PC-9 (cell line): ENCODE measurements around the gene THOC6. TPM values are rescaled to one million over a fixed set of nuclear protein-coding genes. Genes with fewer than 3 reads are reported as not detected.
"Not testable (repeated sequence)": the region's sequence is repeated elsewhere in the genome, so short reads cannot be mapped to it uniquely, and the experiment has no call there.

Experiments used
- BruUV-seq: library from RNA; stranded (reverse); fragments of 400-500 nt; replicated peaks from 2 replicates; lab custom pipeline; 2021; lab: Mats Ljungman, UMichigan
- CTCF ChIA-PET: fragments of 300-600 bp; sonication (Branson Sonifier 250); formaldehyde crosslinking; loops from one replicate; lab custom pipeline; 2022; ENCODE audit warnings: antibody characterized with exemption; lab: Charles Lee
- POLR2A ChIA-PET: fragments of 300-600 bp; sonication (Branson Sonifier 250); formaldehyde crosslinking; loops from one replicate; lab custom pipeline; 2022; ENCODE audit warnings: antibody characterized with exemption; ENCODE audit not compliant: unreplicated experiment; lab: Charles Lee
- DNase-seq, 2 experiments: peaks; one replicate each; pipeline versions ENCODE4 v3.0.0 to v3.0.0-alpha.2; 2015 to 2022; ENCODE audit warnings: mixed read lengths in 1 of 2
- H2AFZ ChIP-seq: fragments of 200-600 bp; sonication (generic); 2 replicates; pipeline ENCODE4 v1.8.1; 2017; ENCODE audit warnings: antibody characterized with exemption
- H3F3A ChIP-seq: fragments of 200-600 bp; sonication (generic); 2 replicates; pipeline ENCODE4 v1.8.1; 2017; ENCODE audit warnings: antibody characterized with exemption, mild to moderate bottlenecking, low read depth; ENCODE audit not compliant: insufficient read depth
- H3K27ac ChIP-seq: fragments of 200-600 bp; sonication (generic); 2 replicates; pipeline ENCODE4 v1.6.1; 2016; ENCODE audit warnings: mixed run types
- H3K27me3 ChIP-seq: fragments of 200-600 bp; sonication (generic); 2 replicates; pipeline ENCODE4 v1.6.1; 2016; ENCODE audit warnings: low read depth, mixed run types; ENCODE audit not compliant: insufficient read depth
- H3K36me3 ChIP-seq: fragments of 200-600 bp; sonication (generic); 2 replicates; pipeline ENCODE4 v1.6.1; 2016; ENCODE audit warnings: low read depth, mixed run types
- H3K4me1 ChIP-seq: fragments of 200-600 bp; sonication (generic); replicated peaks from 2 replicates; pipeline ENCODE4 v1.6.1; 2016; ENCODE audit warnings: mixed run types; ENCODE audit not compliant: insufficient read depth
- H3K4me2 ChIP-seq: fragments of 200-600 bp; sonication (generic); 2 replicates; pipeline ENCODE4 v1.6.1; 2017; ENCODE audit warnings: mixed run types
- H3K4me3 ChIP-seq: fragments of 200-600 bp; sonication (generic); 2 replicates; pipeline ENCODE4 v1.6.1; 2016; ENCODE audit warnings: mixed run types
- H3K79me2 ChIP-seq: fragments of 200-600 bp; sonication (generic); 2 replicates; pipeline ENCODE4 v1.6.1; 2017; ENCODE audit warnings: low read depth, mixed run types
- H3K9me2 ChIP-seq: fragments of 200-600 bp; sonication (generic); 2 replicates; pipeline ENCODE4 v1.8.1; 2017; ENCODE audit warnings: mild to moderate bottlenecking; ENCODE audit not compliant: insufficient read depth
- H3K9me3 ChIP-seq: fragments of 200-600 bp; sonication (generic); 2 replicates; pipeline ENCODE4 v1.8.1; 2016; ENCODE audit warnings: low read depth; ENCODE audit not compliant: insufficient read depth
- H4K20me1 ChIP-seq: fragments of 200-600 bp; sonication (generic); 2 replicates; pipeline ENCODE4 v1.8.1; 2017; ENCODE audit not compliant: insufficient read depth
- CTCF ChIP-seq: fragments of 200-600 bp; sonication (generic); conservative IDR thresholded peaks from 2 replicates; pipeline ENCODE4 v1.6.1; 2017; ENCODE audit warnings: mixed run types, antibody characterized with exemption, mild to moderate bottlenecking, moderate library complexity
- EZH2 ChIP-seq: fragments of 200-600 bp; sonication (generic); IDR thresholded peaks from 2 replicates; pipeline ENCODE4 v1.8.0; 2017; ENCODE audit warnings: antibody characterized with exemption, low read depth
- intact Hi-C: fragments of 100-400 bp; cut with micrococcal nuclease; formaldehyde crosslinking; loops from one replicate; pipeline ENCODE4 v1.10.0; 2022; ENCODE audit not compliant: unreplicated experiment
- total RNA-seq: library from RNA; stranded (reverse); gene quantifications from 2 replicates; pipeline ENCODE4 v1.2.3, GENCODE V29; 2021

THOC6 gene
- total RNA-seq, 1 experiment from 2014 or later: 69.9 TPM

DNA sequence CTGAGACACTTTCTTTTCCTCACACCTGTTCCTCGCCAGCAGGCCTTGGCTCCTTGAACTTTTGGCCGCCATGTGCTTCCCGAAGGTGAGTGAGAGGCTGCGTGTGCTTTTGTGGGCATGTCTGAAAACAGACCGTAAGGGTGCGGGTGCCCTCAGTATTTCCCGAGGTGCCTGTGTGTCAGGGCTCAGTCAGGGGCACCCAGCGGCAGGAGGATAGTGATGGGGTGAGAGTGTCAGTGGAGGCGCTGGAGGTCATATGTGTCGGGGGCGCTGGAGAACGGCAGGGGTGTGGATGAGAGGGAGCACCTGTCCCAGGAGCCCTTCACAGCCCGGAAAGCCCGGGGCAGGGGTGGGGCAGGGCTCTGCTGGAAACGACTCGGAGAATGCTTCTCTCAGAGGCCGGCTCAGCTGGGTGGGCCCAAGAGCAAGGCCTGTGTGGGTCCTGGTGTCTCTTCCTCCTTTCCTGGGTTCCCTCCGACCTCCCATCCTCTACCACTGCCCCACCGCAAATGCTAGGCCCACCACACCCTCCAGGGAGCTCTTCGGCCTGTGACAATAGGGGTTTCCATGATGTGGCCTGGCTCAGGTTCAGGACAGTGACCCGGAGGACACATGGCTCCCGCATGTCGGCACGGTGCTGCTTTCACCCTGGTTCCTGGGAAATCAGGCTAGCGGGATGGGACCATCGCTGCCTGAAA lies 42.1 kb downstream of the THOC6 start:
- no peaks in the 10 kb centered on the region for H4K20me1 ChIP-seq
- no peak overlapping the region for H3K4me2 ChIP-seq
- H3K36me3 ChIP-seq: no peaks in the 10 kb centered on the region
- BruUV-seq: no TSS peak
- H2AFZ ChIP-seq: no peak overlapping the region
- H3K4me1 ChIP-seq: peaks cover 12% of the 10 kb centered on the region
- CTCF ChIA-PET: no interaction called here
- intact Hi-C loops: no loop called here
- no peaks in the 10 kb centered on the region for H3K9me2 ChIP-seq
- H3K79me2 ChIP-seq: no peaks in the 10 kb centered on the region
- TF ChIP-seq CTCF: no peak
- TF ChIP-seq EZH2: no peak
- no peaks in the 10 kb centered on the region for H3F3A ChIP-seq
- no peak for DNase-seq
- no peaks in the 10 kb centered on the region for H3K9me3 ChIP-seq
- POLR2A ChIA-PET: no interaction called here
- H3K4me3 ChIP-seq: no peak overlapping the region
- no peaks in the 10 kb centered on the region for H3K27me3 ChIP-seq
- H3K27ac ChIP-seq: no peak overlapping the region

DNA sequence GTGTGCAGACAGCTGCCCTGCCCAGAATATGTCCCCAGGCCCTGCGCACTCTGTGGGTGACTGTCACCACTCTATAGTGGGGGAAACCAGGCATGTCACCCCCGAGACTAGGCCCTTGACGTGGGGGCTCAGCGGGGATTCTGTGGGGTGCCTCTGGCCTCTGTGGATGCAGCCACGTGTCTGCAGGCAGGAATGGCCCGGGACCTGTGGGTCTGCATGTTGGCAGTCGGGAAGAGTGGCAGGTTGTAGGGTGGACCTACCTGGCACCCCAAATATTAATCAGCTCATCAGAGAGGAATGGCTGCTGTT lies 42.6 kb downstream of the THOC6 start:
- no peaks in the 10 kb centered on the region for H4K20me1 ChIP-seq
- ChIA-PET POLR2A (no interaction called here), CTCF (no interaction called here)
- no peak overlapping the region for H3K4me3 ChIP-seq
- DNase-seq: no peak
- TF ChIP-seq CTCF (no peak), EZH2 (no peak)
- no peaks in the 10 kb centered on the region for H3F3A ChIP-seq
- no TSS peak for BruUV-seq
- no peaks in the 10 kb centered on the region for H3K79me2 ChIP-seq
- H3K9me3 ChIP-seq: no peaks in the 10 kb centered on the region
- no peak overlapping the region for H3K27ac ChIP-seq
- H3K4me2 ChIP-seq: no peak overlapping the region
- no peaks in the 10 kb centered on the region for H3K27me3 ChIP-seq
- no peak overlapping the region for H2AFZ ChIP-seq
- H3K4me1 ChIP-seq: peaks cover 12% of the 10 kb centered on the region
- no peaks in the 10 kb centered on the region for H3K9me2 ChIP-seq
- H3K36me3 ChIP-seq: no peaks in the 10 kb centered on the region
- intact Hi-C loops: no loop called here

DNA sequence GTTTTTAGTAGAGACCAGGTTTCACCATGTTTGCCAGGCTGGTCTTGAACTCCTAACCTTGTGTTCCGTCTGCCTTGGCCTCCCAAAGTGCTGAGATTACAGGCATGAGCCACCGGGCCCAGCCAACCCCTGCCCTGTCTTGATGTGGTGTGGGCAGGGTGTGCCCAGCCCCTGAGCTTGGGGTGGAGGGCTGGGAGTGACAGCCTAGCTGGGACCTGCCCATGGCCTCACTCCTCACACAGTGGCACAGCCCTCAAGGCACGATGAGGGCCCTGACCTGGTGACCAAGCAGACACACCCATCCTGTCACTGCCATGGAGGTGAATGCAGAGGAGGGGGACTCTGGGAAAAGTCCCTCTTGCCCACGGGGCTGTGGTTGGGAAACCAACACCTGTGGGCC lies 44.7 kb downstream of the THOC6 start:
- BruUV-seq: no TSS peak
- Histone ChIP-seq H3K79me2 (no peaks in the 10 kb centered on the region), H3K9me2 (no peaks in the 10 kb centered on the region), H3K4me3 (no peak overlapping the region), H3F3A (no peaks in the 10 kb centered on the region), H2AFZ (no peak overlapping the region), H4K20me1 (no peaks in the 10 kb centered on the region), H3K4me1 (peaks cover 12% of the 10 kb centered on the region), H3K9me3 (no peaks in the 10 kb centered on the region), H3K36me3 (no peaks in the 10 kb centered on the region), H3K4me2 (no peak overlapping the region), H3K27ac (no peak overlapping the region), H3K27me3 (no peaks in the 10 kb centered on the region)
- no peak for TF ChIP-seq CTCF
- TF ChIP-seq EZH2: no peak
- intact Hi-C loops: no loop called here
- ChIA-PET CTCF (no interaction called here), POLR2A (interaction anchor here (0.6 kb wide), 1 partner anchor 77 kb away, joined by 8 read pairs; no protein-coding TSS in a partner anchor)
- peak in 1 of 2 experiments; percentile 40 for DNase-seq

- BruUV-seq, CTCF ChIA-PET: not testable (repeated sequence)
- POLR2A ChIA-PET: interaction anchor here (0.6 kb wide), 1 partner anchor 76 kb away, joined by 8 read pairs; no protein-coding TSS in a partner anchor
Observed at GRCh38 chr16:3069146-3069545, 45.3 kb downstream of the THOC6 start.

More at GRCh38 chr16:3069146-3069545, 45.3 kb downstream of the THOC6 start:
- H4K20me1 ChIP-seq, H3K9me2 ChIP-seq, H3K27me3 ChIP-seq, DNase-seq, H3K9me3 ChIP-seq, H3K27ac ChIP-seq, H3K36me3 ChIP-seq, H2AFZ ChIP-seq, intact Hi-C loops, H3K79me2 ChIP-seq, H3K4me2 ChIP-seq, H3K4me3 ChIP-seq, H3F3A ChIP-seq: not testable (repeated sequence)
- H3K4me1 ChIP-seq: peaks cover 12% of the 10 kb centered on the region
